Suprapubic skin (tissue), 4 donors: ENCODE data around the gene GJB3.

ENCODE experiments used
- POLR2A ChIP-seq, 2 donors: fragments of 450-650 bp; IDR thresholded peaks; one replicate each; pipeline ENCODE4 v1.6.1; 2017; ENCODE audit warnings: antibody characterized with exemption in 2 of 2, mild to moderate bottlenecking in 2 of 2, moderate library complexity in 2 of 2
- POLR2AphosphoS5 ChIP-seq, 3 donors: sonication (generic); formaldehyde crosslinking; IDR thresholded peaks; one replicate each; pipeline ENCODE4 v1.6.1; 2017; ENCODE audit warnings: antibody characterized with exemption in 3 of 3

DNA sequence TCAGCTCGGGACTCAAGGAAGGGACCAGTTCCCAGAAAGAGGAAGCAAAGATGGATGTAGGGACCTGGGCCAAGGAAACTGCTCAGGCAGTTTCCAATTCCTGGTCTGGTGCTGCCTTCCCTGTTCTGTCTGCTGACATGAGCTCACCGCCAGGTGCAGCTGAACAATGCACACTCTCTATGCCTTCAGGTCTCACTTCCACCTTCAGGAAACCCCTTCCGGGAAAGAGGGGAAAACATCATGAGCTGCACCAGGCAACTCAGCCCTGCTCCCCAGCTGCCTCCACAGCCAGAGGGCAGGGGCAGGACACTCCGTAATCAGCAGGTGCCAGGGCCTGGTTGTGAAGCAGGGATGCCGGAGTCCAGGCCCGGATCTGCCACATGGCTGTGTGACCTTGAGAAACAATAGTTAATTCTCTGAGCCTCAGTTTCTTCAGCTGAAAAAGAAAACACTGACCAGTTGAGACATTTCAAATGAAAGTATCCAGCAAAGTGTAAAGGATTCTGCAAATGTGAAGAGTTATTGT lies 50.8 kb downstream of the GJB3 start:
- TF ChIP-seq POLR2AphosphoS5 (IDR thresholded peaks at IDR 0.05) (no peak), POLR2A (IDR thresholded peaks at IDR 0.05) (no peak)
